Memory B cell (primary cell): ENCODE data around the gene TCL1B.

Experiments used
- ATAC-seq: fragments of 150-1000 bp; cut with Tn5 transposase; 2 replicates; pipeline ENCODE4 v1.10.0; 2021; ENCODE audit warnings: low read depth, mild to moderate bottlenecking, moderate library complexity
- DNase-seq, 2 donors: peaks; one replicate each; pipeline ENCODE4 v3.0.0; 2022; ENCODE audit warnings: low spot score in 2 of 2
- H3K27ac Mint-ChIP-seq: one replicate; pipeline ENCODE4 v1.8.0; 2022; ENCODE audit warnings: mild to moderate bottlenecking, moderate library complexity, mixed read lengths
- H3K27me3 Mint-ChIP-seq: one replicate; pipeline ENCODE4 v1.8.0; 2022; ENCODE audit warnings: mixed read lengths
- H3K36me3 Mint-ChIP-seq: one replicate; pipeline ENCODE4 v1.8.0; 2022; ENCODE audit warnings: mild to moderate bottlenecking, mixed read lengths
- H3K4me1 Mint-ChIP-seq: one replicate; pipeline ENCODE4 v1.8.0; 2022; ENCODE audit warnings: mixed read lengths
- H3K4me3 Mint-ChIP-seq: one replicate; pipeline ENCODE4 v1.8.0; 2022; ENCODE audit warnings: mild to moderate bottlenecking, moderate library complexity, mixed read lengths
- H3K9me3 Mint-ChIP-seq: one replicate; pipeline ENCODE4 v1.8.0; 2022; ENCODE audit warnings: mixed read lengths

Gene TCL1B, protein sequence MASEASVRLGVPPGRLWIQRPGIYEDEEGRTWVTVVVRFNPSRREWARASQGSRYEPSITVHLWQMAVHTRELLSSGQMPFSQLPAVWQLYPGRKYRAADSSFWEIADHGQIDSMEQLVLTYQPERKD

DNA sequence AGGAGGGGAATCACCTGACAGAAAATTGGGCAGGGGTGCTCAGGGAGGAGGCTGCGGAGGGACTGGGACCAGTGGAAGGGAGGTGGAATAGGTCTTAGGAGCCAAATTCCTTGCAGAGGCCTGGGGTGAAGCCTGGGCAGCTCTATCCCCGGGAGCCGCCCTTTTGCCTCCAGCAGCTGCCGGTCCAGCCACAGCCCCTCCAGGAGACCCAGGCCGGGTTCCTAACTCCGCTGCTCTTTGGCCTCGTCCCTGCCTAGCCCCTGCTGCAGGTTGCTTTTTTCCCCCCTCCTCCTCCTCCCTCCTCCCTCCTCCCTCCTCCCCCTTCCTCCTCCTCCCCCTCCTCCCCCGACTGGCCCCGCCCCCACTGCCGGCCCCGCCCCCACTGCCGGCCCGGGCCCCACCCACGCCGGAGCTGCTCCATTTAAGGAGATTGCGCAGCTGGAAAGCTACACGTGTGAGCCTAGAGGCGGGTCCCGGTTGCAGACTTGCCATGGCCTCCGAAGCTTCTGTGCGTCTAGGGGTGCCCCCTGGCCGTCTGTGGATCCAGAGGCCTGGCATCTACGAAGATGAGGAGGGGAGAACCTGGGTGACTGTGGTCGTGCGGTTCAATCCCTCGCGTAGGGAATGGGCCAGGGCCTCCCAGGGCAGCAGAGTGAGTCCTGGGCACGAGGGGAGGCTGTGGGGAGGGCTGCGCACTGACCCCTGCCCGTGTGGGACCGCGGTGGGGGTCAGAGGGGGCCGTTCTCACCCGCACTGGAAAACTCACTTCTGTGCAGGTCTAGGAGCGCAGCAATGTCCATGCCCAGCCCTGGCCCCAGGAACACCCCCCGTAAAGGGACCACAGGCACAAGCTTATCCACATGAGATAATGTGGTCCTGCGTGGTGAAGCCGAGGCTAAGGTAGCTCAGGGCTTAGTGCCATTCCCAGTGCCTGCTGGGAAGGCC is at the start of gene TCL1B:
TCL1B (plus strand) TSS at position 449 of the 945 bp plus-strand sequence; CDS start at position 491, 42 bp downstream.
- Mint-ChIP-seq H3K27me3 (peaks cover 6% of the 10 kb centered on the region), H3K9me3 (no peaks in the 10 kb centered on the region), H3K36me3 (no peaks in the 10 kb centered on the region), H3K4me1 (no peaks in the 10 kb centered on the region), H3K4me3 (no peak within 1 kb of the TSS), H3K27ac (no peak within 1 kb of the TSS)
- no peak for DNase-seq
- ATAC-seq, result no peak

DNA sequence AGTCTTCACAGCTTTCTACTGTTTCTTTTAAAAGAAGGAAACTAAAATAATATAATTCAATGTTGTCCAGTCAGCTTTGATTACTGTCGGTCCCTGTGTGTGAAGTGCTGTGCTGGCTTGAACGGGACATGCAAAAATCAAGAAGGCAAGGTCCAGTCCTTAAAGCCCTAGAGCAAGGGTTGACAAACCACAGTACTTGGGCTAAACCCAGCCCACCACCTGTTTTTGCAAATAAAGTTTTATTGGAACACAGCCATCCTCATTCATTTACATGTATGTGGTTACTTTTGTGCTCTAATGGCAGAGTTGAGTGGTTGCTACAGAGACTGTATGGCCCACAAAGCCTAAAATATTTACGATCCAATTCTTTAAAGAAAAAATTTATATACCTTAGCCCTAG is 41.2 kb upstream of the TCL1B start:
- ATAC-seq (no peak), DNase-seq (no peak)
- Mint-ChIP-seq H3K4me1 (peaks cover 5% of the 10 kb centered on the region), H3K4me3 (no peak overlapping the region), H3K9me3 (no peaks in the 10 kb centered on the region), H3K27me3 (peaks cover 16% of the 10 kb centered on the region), H3K27ac (no peak overlapping the region), H3K36me3 (no peaks in the 10 kb centered on the region)

DNA sequence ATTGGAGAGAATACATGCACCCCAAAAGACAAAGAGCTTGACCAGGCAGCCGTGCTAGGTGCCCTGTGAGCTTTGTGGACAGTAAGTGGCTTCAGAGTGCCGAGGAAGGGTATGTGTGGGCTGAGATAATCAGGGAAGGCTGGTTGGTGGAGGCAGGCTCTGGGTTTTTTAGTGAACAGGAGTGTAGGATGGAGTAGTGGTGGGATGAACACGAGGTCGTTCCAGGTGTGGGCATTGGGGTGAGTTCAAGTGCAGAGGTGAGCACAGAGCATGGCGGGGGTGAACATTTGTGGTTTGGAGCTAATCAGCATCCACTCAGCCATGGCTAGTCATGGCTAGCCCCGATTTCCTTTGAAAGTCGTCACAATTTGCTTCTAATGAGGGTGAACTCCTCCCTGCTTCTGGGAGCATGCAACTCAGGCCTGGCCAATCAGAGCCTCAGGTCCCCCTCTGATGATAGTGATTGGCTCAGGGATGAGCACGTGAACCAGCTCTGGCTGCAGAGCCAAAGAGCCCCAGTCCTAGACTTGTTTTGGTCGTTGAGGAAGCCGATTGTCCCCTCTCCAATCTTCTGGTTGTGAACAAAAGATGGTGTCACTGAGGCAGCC is 40.7 kb upstream of the TCL1B start:
- no peak for DNase-seq
- Mint-ChIP-seq H3K9me3 (no peaks in the 10 kb centered on the region), H3K4me3 (no peak overlapping the region), H3K36me3 (no peaks in the 10 kb centered on the region), H3K27ac (no peak overlapping the region), H3K4me1 (peaks cover 2% of the 10 kb centered on the region), H3K27me3 (peaks cover 16% of the 10 kb centered on the region)
- no peak for ATAC-seq

DNA sequence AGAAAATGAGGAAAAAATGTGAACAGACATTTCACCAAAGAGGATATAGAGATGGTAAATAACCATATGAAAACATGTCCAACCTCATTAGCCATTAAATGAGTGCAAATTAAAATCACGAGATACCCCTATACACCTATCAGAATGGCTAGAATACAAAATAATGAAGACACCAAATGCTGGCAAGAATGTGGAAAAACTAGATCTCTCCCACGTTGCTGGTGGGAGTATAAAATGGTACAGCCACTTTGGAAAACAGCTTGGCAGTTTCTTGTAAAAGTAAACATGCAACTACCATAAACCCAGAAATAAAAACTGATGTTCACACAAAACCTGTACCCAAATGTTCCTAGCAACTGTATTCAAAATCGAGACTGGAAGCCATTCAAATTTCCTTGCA is 38.3 kb upstream of the TCL1B start:
- no peak overlapping the region for H3K27ac Mint-ChIP-seq
- no peaks in the 10 kb centered on the region for H3K36me3 Mint-ChIP-seq
- DNase-seq, result no peak
- no peak for ATAC-seq
- H3K27me3 Mint-ChIP-seq, result peaks cover 14% of the 10 kb centered on the region
- H3K9me3 Mint-ChIP-seq, result no peaks in the 10 kb centered on the region
- H3K4me3 Mint-ChIP-seq, result no peak overlapping the region
- peaks cover 6% of the 10 kb centered on the region for H3K4me1 Mint-ChIP-seq

DNA sequence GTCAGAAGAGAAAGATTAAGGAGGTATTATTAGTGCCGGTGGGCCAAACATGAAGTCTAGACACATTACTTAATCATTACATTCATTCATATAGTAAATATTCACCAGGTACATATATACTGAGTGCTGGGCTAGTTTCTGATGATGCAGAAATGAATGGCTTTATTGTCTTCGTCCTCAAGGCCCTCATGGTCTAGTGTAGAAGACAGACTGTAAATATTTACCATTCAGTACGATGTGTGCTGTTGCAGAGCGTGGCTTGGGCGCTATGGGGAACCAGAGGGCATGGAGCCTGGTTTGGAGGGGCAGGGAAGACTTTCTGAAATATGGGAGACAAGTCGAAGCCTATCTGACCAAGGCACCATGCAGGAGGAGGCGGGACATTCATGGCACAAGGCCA is 37.0 kb upstream of the TCL1B start:
- Mint-ChIP-seq H3K4me1 (peaks cover 6% of the 10 kb centered on the region), H3K27ac (no peak overlapping the region), H3K4me3 (no peak overlapping the region), H3K9me3 (no peaks in the 10 kb centered on the region), H3K27me3 (peaks cover 11% of the 10 kb centered on the region), H3K36me3 (no peaks in the 10 kb centered on the region)
- DNase-seq, result no peak
- no peak for ATAC-seq

DNA sequence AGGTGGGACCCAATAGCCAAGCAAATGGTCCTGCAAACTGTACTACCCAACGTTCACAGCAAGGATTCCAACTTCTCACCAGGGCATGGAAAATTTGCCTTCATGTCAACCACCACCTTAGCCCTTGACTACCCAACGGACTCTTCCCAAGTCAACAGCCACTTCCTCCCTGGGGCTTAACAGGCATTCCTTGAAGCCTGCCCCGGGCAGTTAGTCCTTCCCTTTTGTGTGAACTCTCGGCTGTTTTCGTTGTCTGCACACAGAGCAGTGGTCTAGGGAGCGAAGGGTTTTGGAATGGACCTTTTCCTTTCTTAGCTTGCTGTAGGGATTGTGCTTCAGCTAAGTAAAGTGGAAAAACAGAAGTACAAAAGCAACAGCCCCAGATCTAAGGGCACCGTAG is 35.2 kb upstream of the TCL1B start:
- DNase-seq (no peak), ATAC-seq (no peak)
- Mint-ChIP-seq H3K27ac (no peak overlapping the region), H3K4me3 (no peak overlapping the region), H3K9me3 (no peaks in the 10 kb centered on the region), H3K4me1 (peaks cover 4% of the 10 kb centered on the region), H3K27me3 (peaks cover 11% of the 10 kb centered on the region), H3K36me3 (no peaks in the 10 kb centered on the region)

DNA sequence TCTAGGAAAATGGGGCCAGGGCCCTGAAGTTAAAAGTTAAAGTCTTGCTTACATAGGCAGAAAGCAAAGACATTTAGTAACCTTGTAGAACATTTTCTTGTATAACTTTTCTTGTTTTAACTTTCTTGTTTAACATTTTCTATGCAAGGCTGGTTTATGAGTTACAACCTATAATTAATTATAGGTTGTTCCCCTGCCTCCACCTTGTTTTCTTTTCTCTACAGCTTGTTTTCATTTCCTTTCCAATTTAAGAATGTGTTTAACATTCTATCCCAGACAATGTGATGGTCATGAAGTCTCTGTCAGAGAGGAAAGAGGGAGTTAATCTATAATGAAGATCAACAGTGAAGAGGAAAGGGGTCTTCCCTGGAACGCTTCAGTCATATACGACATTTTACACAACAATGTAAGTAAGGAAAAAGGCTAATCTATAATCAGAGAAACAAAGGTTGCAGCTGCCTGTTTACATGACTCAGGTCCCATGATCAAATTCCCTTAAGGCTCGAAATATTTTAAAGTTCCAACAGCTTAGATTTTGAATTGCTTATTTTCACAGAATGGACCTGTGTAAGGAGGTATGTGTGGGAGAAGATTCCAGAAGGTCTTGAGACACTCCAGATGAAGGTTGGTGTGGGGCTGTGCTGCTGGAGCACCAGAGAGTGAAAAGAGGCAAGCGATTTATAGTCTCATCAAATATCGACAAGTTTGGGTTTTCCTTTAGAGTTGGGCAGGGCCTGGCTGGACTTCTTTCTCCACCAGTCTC is 34.2 kb upstream of the TCL1B start:
- Mint-ChIP-seq H3K4me1 (peaks cover 4% of the 10 kb centered on the region), H3K27me3 (peaks cover 10% of the 10 kb centered on the region), H3K27ac (no peak overlapping the region), H3K9me3 (no peaks in the 10 kb centered on the region), H3K4me3 (no peak overlapping the region), H3K36me3 (no peaks in the 10 kb centered on the region)
- no peak for ATAC-seq
- no peak for DNase-seq

DNA sequence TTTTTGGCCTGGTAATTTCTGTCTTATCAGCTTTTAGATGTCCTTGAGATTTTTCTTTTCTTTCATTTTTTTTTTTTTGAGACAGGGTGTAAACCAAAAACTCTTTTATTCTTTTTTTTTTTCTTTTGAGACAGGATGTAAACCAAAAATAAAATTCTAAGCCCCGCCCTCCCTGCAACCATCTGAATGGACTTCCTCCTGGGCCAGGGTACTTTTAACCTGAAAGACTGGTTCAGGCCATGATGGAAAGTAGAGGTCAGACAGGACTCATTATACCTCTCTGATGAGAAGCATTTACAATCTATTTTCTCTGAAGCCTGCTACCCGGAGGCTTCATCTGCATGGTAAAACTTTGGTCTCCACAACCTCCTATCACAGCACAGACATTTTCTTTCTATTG is 33.5 kb upstream of the TCL1B start:
- no peak overlapping the region for H3K4me3 Mint-ChIP-seq
- no peak overlapping the region for H3K27ac Mint-ChIP-seq
- ATAC-seq (no peak), DNase-seq (no peak)
- H3K27me3 Mint-ChIP-seq, result peaks cover 8% of the 10 kb centered on the region
- H3K36me3 Mint-ChIP-seq, result no peaks in the 10 kb centered on the region
- H3K9me3 Mint-ChIP-seq, result no peaks in the 10 kb centered on the region
- H3K4me1 Mint-ChIP-seq, result peaks cover 4% of the 10 kb centered on the region

DNA sequence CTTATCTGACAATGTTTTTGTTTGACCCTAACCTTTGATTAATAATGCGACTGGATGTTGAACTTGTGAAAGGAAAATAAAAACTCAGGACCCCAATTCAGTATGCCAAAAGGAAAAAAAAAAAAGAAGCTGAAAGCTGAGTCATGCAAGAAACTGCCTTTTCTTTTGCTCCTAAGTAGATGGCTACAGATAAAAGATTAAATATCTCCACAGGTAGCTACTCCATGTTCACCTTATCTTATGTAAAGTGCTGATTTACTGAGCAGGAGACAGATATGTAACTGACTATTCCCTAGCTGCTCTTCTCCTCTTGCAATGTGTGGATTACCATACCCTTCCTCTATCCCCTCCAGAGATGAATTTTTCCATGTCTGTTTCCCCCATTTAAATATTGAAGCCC is 30.8 kb upstream of the TCL1B start:
- no peak overlapping the region for H3K4me3 Mint-ChIP-seq
- peaks cover 4% of the 10 kb centered on the region for H3K4me1 Mint-ChIP-seq
- H3K9me3 Mint-ChIP-seq, result no peaks in the 10 kb centered on the region
- no peak overlapping the region for H3K27ac Mint-ChIP-seq
- ATAC-seq, result no peak
- peaks cover 12% of the 10 kb centered on the region for H3K27me3 Mint-ChIP-seq
- no peak for DNase-seq
- no peaks in the 10 kb centered on the region for H3K36me3 Mint-ChIP-seq

DNA sequence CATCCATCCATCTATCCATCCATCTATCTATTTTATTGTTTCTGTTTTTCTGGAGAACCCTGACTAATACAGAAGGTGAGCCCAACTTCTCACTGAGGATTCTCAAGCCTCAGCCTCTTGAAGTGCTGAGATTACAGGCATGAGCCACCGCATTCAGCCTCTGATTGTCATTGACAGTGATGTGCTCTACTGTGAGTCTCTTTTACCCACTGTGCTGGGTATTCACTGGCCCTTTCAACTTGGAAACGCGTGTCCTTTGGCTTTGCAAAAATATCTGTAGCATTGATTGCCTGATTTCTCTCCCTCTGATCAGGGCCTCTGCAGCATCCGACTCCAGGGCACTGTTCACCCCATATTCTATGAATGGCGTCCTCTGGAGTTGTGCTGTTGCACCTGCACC is 29.6 kb upstream of the TCL1B start:
- peaks cover 6% of the 10 kb centered on the region for H3K4me1 Mint-ChIP-seq
- H3K27ac Mint-ChIP-seq, result no peak overlapping the region
- no peaks in the 10 kb centered on the region for H3K9me3 Mint-ChIP-seq
- DNase-seq, result no peak
- no peak overlapping the region for H3K4me3 Mint-ChIP-seq
- H3K36me3 Mint-ChIP-seq, result no peaks in the 10 kb centered on the region
- peaks cover 18% of the 10 kb centered on the region for H3K27me3 Mint-ChIP-seq
- no peak for ATAC-seq

DNA sequence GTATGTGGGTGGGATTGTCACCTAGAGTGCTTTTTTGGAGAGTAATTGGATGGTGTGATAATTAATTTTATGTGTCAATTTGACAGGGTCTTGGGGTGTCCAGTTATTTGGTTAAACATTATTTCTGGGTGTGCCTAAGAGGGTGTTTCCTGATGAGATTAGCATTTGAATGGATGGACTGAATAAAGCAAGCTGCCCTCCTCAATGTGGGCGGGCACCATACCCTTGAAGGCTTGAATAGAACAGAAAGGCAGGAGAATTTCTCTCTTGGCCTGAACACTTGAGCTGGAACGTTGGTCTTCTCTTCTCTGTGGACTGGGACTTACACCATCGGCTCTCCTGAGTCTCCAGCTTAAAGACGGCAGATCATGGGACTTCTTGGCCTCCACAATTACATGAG is 28.8 kb upstream of the TCL1B start:
- Mint-ChIP-seq H3K27ac (no peak overlapping the region), H3K4me1 (peaks cover 8% of the 10 kb centered on the region), H3K9me3 (no peaks in the 10 kb centered on the region), H3K36me3 (no peaks in the 10 kb centered on the region), H3K4me3 (no peak overlapping the region), H3K27me3 (peaks cover 23% of the 10 kb centered on the region)
- ATAC-seq (no peak), DNase-seq (no peak)

DNA sequence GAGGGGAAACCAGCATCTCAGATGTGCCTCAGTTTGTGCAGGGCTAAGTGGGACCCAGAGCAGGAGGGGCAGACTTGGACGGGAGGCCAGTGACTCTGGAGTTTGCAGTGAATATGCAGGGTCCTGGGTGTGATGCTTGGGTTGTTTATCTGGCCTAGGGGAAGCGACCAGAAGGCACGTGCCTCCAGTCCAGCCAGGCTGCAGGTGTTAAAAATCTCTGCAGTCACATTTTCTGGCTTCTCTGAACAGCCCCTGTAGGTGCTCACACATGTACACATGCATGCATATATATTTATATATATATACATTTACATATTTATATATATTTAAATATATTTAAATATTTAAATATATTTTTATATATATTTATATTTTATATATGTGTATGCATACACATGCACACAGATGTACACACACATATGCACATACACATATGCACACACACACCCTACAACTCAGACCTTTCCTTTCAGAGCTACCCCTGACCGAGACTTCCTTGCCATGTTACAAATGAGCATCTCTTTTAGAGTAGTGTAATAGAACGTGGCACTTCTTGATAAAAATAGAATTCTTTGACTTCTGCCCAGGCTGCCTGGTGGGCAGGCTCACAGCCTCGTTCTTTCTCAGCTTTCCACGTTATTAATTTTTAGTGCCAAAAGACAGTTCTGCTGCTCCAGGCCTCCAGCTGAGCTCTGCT is 26.8 kb upstream of the TCL1B start:
- Mint-ChIP-seq H3K27me3 (peaks cover 26% of the 10 kb centered on the region), H3K27ac (no peak overlapping the region), H3K4me3 (no peak overlapping the region), H3K9me3 (no peaks in the 10 kb centered on the region), H3K36me3 (no peaks in the 10 kb centered on the region), H3K4me1 (peaks cover 14% of the 10 kb centered on the region)
- no peak for ATAC-seq
- DNase-seq, result no peak

DNA sequence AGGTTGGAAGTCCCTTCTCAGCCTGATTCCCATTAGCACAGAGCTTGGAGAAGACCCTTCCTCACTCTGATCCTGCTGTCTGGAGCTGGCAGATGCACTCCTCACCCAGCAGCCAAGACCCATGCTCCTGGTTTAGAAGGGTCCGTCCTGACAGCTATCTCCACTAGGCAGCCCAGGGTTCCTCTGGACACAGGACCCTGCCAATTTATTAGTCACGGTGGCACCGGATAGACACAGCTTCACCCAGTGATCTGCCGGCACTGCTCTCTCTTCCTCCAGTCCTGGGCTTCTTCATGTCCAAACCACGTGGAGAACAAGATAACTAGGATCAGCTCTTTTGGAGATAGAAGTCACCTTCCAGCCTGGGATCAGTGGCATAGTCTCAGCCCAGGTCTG is 26.2 kb upstream of the TCL1B start:
- Mint-ChIP-seq H3K4me3 (no peak overlapping the region), H3K36me3 (no peaks in the 10 kb centered on the region), H3K9me3 (no peaks in the 10 kb centered on the region), H3K27me3 (peaks cover 30% of the 10 kb centered on the region), H3K4me1 (peaks cover 14% of the 10 kb centered on the region), H3K27ac (no peak overlapping the region)
- no peak for ATAC-seq
- DNase-seq, result no peak
